ENCODE data around the gene APOA1.

Gene APOA1

GRCh38 chr11:116866804-116867455, 29.5 kb upstream of the APOA1 start:
- Histone ChIP-seq H3K9me3 (ENCODE audit: control insufficient read depth, insufficient read depth, low read depth, low read length) (no peaks in the 10 kb centered on the region), H3K4me3 (ENCODE audit: low read depth, low read length) (no peak overlapping the region), H3K4me1 (ENCODE audit: control insufficient read depth, insufficient read depth, low read length) (no peaks in the 10 kb centered on the region), H3K27ac (ENCODE audit: extremely low read depth, low read depth, low read length) (no peak overlapping the region), H3K36me3 (ENCODE audit: control insufficient read depth in 2 of 2, insufficient read depth in 1 of 2, low read length in 2 of 2) (peaks cover 0 to 97% of the 10 kb centered on the region in 2 experiments; a peak in 2 of 3 replicates)
- POLR2A ChIA-PET = interaction anchor here (0.6 kb wide), 1 partner anchor 429 kb away, joined by 5 read pairs; no protein-coding TSS in a partner anchor
- CTCF ChIA-PET = no interaction called here
- TF ChIP-seq SALL2 (tag by site-specific recombination; IDR thresholded peaks at IDR 0.05; ENCODE audit: borderline replicate concordance) = no peak
- no peak for TF ChIP-seq ZNF302 (tag by site-specific recombination; IDR thresholded peaks at IDR 0.05; ENCODE audit: low read depth)
- TF ChIP-seq PRDM4 (tag by site-specific recombination; IDR thresholded peaks at IDR 0.05) = no peak
- TF ChIP-seq YY1 (tag by site-specific recombination; IDR thresholded peaks at IDR 0.05) = no peak
- TF ChIP-seq ZNF169 (tag by site-specific recombination; IDR thresholded peaks at IDR 0.05) = no peak
- TF ChIP-seq KLF7 (tag by site-specific recombination; IDR thresholded peaks at IDR 0.05; ENCODE audit: borderline replicate concordance) = no peak
- TF ChIP-seq ZNF791 (tag by site-specific recombination; IDR thresholded peaks at IDR 0.05) = no peak
- no peak for TF ChIP-seq ZBTB44 (tag by site-specific recombination; IDR thresholded peaks at IDR 0.05)
- no peak for TF ChIP-seq ZNF510 (tag by site-specific recombination; IDR thresholded peaks at IDR 0.05; ENCODE audit: insufficient replicate concordance)
- TF ChIP-seq ZNF214 (tag by site-specific recombination; IDR thresholded peaks at IDR 0.05; ENCODE audit: borderline replicate concordance) = no peak

GRCh38 chr11:116865696-116866095, 28.3 kb upstream of the APOA1 start:
- CTCF ChIA-PET = interaction anchor here (1.3 kb wide), 1 partner anchor 15 kb away, joined by 3 read pairs; no protein-coding TSS in a partner anchor
- no peak for TF ChIP-seq ZNF280C (tag by site-specific recombination; IDR thresholded peaks at IDR 0.05)
- TF ChIP-seq ZNF639 (tag by site-specific recombination; IDR thresholded peaks at IDR 0.05) = no peak
- no peak for TF ChIP-seq ZNF335 (tag by site-specific recombination; conservative IDR thresholded peaks at IDR 0.05)
- no peak for TF ChIP-seq ZNF18 (tag by site-specific recombination; IDR thresholded peaks at IDR 0.05)
- no peak for TF ChIP-seq ZBTB7A (tag by site-specific recombination; IDR thresholded peaks at IDR 0.05; ENCODE audit: low read depth)
- TF ChIP-seq ZBTB17 (tag by site-specific recombination; IDR thresholded peaks at IDR 0.05) = no peak
- TF ChIP-seq ZNF26 (tag by site-specific recombination; IDR thresholded peaks at IDR 0.05) = no peak
- no peak for TF ChIP-seq ZNF112 (tag by site-specific recombination; IDR thresholded peaks at IDR 0.05)
- TF ChIP-seq ZNF148 (tag by site-specific recombination; IDR thresholded peaks at IDR 0.05; ENCODE audit: borderline replicate concordance) = no peak
- no peak for TF ChIP-seq ZNF114 (tag by site-specific recombination; IDR thresholded peaks at IDR 0.05)

More at GRCh38 chr11:116865696-116866095, 28.3 kb upstream of the APOA1 start:
- Histone ChIP-seq H3K36me3 (ENCODE audit: control insufficient read depth in 2 of 2, insufficient read depth in 1 of 2, low read length in 2 of 2) (peaks cover 0 to 97% of the 10 kb centered on the region in 2 experiments; a peak in 2 of 3 replicates), H3K4me1 (ENCODE audit: control insufficient read depth, insufficient read depth, low read length) (no peaks in the 10 kb centered on the region), H3K9me3 (ENCODE audit: control insufficient read depth, insufficient read depth, low read depth, low read length) (no peaks in the 10 kb centered on the region), H3K4me3 (ENCODE audit: low read depth, low read length) (no peak overlapping the region), H3K27ac (ENCODE audit: extremely low read depth, low read depth, low read length) (no peak overlapping the region)
- POLR2A ChIA-PET = no interaction called here
